ENCODE data around the gene DHRS2. TPM values are rescaled to one million over a fixed set of nuclear protein-coding genes. Genes with fewer than 3 reads are reported as not detected.
A peak's percentile ranks its signal among the peaks of the same experiment; 100 is the strongest.

Gene DHRS2
- total and polyA plus RNA-seq, 2 of the 13 experiments (the other 11 are each of a cell fraction or from before 2014, with no cell fraction given), result 1,621 to 3,021 TPM

- TF ChIP-seq FOXJ3 (CRISPR knock-in tag; IDR thresholded peaks at IDR 0.05; ENCODE audit: borderline replicate concordance) (peak; percentile 27; the same call in 1 of the 2 replicates), ZNF317 (CRISPR knock-in tag; IDR thresholded peaks at IDR 0.05) (peak; percentile 73; the same call in 1 of the 2 replicates), YY1 (IDR thresholded peaks at IDR 0.05; ENCODE audit: insufficient read depth, insufficient replicate concordance, low read depth, low read length) (no peak), ZNF432 (CRISPR knock-in tag; IDR thresholded peaks at IDR 0.05; ENCODE audit: borderline replicate concordance) (no peak), DNMT3B (CRISPR knock-in tag; conservative IDR thresholded peaks at IDR 0.05) (no peak), MAFK (conservative IDR thresholded peaks at IDR 0.05 in 1 of 2, IDR thresholded peaks at IDR 0.05 in 1 of 2; ENCODE audit: low read length in 2 of 2) (no peak), EP300 (IDR thresholded peaks at IDR 0.05; ENCODE audit: low read depth in 2 of 2, low read length in 2 of 2) (peak; percentile 84 to 86), EP300 (CRISPR knock-in tag; IDR thresholded peaks at IDR 0.05; ENCODE audit: borderline replicate concordance) (peak; percentile 82), KLF11 (CRISPR knock-in tag; IDR thresholded peaks at IDR 0.05) (no peak), CAMTA2 (CRISPR knock-in tag; IDR thresholded peaks at IDR 0.05; ENCODE audit: borderline replicate concordance) (no peak), ZNF326 (CRISPR knock-in tag; IDR thresholded peaks at IDR 0.05; ENCODE audit: borderline replicate concordance) (no peak), GMEB1 (CRISPR knock-in tag; IDR thresholded peaks at IDR 0.05; ENCODE audit: borderline replicate concordance) (no peak), ZNF788 (CRISPR knock-in tag; IDR thresholded peaks at IDR 0.05; ENCODE audit: borderline replicate concordance) (peak; percentile 92), MTF1 (CRISPR knock-in tag; IDR thresholded peaks at IDR 0.05) (no peak)
- TF ChIP-seq, protein P1, sequence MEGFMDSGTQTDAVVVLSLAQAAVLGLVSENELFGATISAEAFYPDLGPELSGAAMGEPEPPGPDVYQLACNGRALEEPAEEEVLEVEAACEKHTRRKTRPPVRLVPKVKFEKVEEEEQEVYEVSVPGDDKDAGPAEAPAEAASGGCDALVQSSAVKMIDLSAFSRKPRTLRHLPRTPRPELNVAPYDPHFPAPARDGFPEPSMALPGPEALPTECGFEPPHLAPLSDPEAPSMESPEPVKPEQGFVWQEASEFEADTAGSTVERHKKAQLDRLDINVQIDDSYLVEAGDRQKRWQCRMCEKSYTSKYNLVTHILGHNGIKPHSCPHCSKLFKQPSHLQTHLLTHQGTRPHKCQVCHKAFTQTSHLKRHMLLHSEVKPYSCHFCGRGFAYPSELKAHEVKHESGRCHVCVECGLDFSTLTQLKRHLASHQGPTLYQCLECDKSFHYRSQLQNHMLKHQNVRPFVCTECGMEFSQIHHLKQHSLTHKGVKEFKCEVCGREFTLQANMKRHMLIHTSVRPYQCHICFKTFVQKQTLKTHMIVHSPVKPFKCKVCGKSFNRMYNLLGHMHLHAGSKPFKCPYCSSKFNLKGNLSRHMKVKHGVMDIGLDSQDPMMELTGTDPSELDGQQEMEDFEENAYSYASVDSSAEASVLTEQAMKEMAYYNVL (CRISPR knock-in tag; IDR thresholded peaks at IDR 0.05; ENCODE audit: borderline replicate concordance), result peak; percentile 74
- TF ChIP-seq, protein P2, sequence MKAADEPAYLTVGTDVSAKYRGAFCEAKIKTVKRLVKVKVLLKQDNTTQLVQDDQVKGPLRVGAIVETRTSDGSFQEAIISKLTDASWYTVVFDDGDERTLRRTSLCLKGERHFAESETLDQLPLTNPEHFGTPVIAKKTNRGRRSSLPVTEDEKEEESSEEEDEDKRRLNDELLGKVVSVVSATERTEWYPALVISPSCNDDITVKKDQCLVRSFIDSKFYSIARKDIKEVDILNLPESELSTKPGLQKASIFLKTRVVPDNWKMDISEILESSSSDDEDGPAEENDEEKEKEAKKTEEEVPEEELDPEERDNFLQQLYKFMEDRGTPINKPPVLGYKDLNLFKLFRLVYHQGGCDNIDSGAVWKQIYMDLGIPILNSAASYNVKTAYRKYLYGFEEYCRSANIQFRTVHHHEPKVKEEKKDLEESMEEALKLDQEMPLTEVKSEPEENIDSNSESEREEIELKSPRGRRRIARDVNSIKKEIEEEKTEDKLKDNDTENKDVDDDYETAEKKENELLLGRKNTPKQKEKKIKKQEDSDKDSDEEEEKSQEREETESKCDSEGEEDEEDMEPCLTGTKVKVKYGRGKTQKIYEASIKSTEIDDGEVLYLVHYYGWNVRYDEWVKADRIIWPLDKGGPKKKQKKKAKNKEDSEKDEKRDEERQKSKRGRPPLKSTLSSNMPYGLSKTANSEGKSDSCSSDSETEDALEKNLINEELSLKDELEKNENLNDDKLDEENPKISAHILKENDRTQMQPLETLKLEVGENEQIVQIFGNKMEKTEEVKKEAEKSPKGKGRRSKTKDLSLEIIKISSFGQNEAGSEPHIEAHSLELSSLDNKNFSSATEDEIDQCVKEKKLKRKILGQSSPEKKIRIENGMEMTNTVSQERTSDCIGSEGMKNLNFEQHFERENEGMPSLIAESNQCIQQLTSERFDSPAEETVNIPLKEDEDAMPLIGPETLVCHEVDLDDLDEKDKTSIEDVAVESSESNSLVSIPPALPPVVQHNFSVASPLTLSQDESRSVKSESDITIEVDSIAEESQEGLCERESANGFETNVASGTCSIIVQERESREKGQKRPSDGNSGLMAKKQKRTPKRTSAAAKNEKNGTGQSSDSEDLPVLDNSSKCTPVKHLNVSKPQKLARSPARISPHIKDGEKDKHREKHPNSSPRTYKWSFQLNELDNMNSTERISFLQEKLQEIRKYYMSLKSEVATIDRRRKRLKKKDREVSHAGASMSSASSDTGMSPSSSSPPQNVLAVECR (CRISPR knock-in tag; IDR thresholded peaks at IDR 0.05; ENCODE audit: borderline replicate concordance), result no peak; the same call in 1 of the 2 replicates
- TF ChIP-seq, protein P3, sequence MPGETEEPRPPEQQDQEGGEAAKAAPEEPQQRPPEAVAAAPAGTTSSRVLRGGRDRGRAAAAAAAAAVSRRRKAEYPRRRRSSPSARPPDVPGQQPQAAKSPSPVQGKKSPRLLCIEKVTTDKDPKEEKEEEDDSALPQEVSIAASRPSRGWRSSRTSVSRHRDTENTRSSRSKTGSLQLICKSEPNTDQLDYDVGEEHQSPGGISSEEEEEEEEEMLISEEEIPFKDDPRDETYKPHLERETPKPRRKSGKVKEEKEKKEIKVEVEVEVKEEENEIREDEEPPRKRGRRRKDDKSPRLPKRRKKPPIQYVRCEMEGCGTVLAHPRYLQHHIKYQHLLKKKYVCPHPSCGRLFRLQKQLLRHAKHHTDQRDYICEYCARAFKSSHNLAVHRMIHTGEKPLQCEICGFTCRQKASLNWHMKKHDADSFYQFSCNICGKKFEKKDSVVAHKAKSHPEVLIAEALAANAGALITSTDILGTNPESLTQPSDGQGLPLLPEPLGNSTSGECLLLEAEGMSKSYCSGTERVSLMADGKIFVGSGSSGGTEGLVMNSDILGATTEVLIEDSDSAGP (CRISPR knock-in tag; IDR thresholded peaks at IDR 0.05; ENCODE audit: borderline replicate concordance), result peak; percentile 74
These were observed 33.7 kb upstream of the DHRS2 start (continued) for GRCh38 chr14:23602181-23603095.

Data from HepG2 (cell line).